SK-N-SH (cell line): ENCODE results near the gene SF3A1. TPM values are rescaled to one million over a fixed set of nuclear protein-coding genes. Genes with fewer than 3 reads are reported as not detected.

Experiments used
- CTCF ChIA-PET: fragments of 300-600, 350-600 bp; formaldehyde crosslinking; extraction: SDS; loops from one replicate; lab custom pipeline; 2021; lab: Yijun Ruan, JAX
- POLR2A ChIA-PET: fragments of 350-600 bp; sonication (Branson Sonifier 250); formaldehyde crosslinking; extraction: SDS; loops from one replicate; lab custom pipeline; 2020; ENCODE audit warnings: antibody characterized with exemption, inconsistent platforms; lab: Yijun Ruan, JAX
- DNase-seq: peaks from one replicate; pipeline ENCODE4 v3.0.0; 2012
- H2AFZ ChIP-seq: fragments of 200-600 bp; sonication (generic); 2 replicates; pipeline ENCODE4 v1.8.1; 2016; ENCODE audit warnings: antibody characterized with exemption, mild to moderate bottlenecking, low read depth
- H3F3A ChIP-seq: fragments of 200-600 bp; sonication (generic); replicated peaks from 2 replicates; pipeline ENCODE3; 2016; ENCODE audit warnings: antibody characterized with exemption, mild to moderate bottlenecking; ENCODE audit not compliant: insufficient read depth
- H3K27ac ChIP-seq, 2 experiments: fragments of 200-500 bp in 1 of 2; fragments of 200-600 bp in 1 of 2; sonication (Bioruptor generic) in 1 of 2; sonication (generic), shearing (Covaris generic) in 1 of 2; 2 replicates each; pipeline versions ENCODE4 v1.5.1 to v1.6.1; 2014 to 2016; ENCODE audit warnings: low read depth in 2 of 2, inconsistent platforms in 1 of 2, low read length in 1 of 2, mild to moderate bottlenecking in 1 of 2, mixed read lengths in 1 of 2
- H3K27me3 ChIP-seq: fragments of 200-600 bp; sonication (generic), shearing (Covaris generic); 2 replicates; pipeline ENCODE4 v1.6.1; 2016; ENCODE audit warnings: mixed run types; ENCODE audit not compliant: insufficient read depth
- H3K36me3 ChIP-seq, 2 experiments: fragments of 200-500 bp in 1 of 2; fragments of 200-600 bp in 1 of 2; sonication (Bioruptor generic) in 1 of 2; sonication (generic) in 1 of 2; replicated peaks in 1 of 2; 2 replicates each; pipeline versions ENCODE3 to v1.5.1; 2014 to 2016; ENCODE audit warnings: low read length in 1 of 2, mild to moderate bottlenecking in 1 of 2; ENCODE audit not compliant: insufficient read depth in 2 of 2, control insufficient read depth in 1 of 2
- H3K4me1 ChIP-seq, 2 experiments: fragments of 200-500 bp in 1 of 2; fragments of 200-600 bp in 1 of 2; sonication (Bioruptor generic) in 1 of 2; sonication (generic), shearing (Covaris generic) in 1 of 2; 2 replicates each; pipeline versions ENCODE4 v1.5.1 to v1.6.1; 2014 to 2016; ENCODE audit warnings: low read depth in 1 of 2, low read length in 1 of 2, mixed run types in 1 of 2; ENCODE audit not compliant: insufficient read depth in 2 of 2, control insufficient read depth in 1 of 2
- H3K4me2 ChIP-seq: fragments of 200-600 bp; sonication (generic), shearing (Covaris generic); 2 replicates; pipeline ENCODE4 v1.6.1; 2017; ENCODE audit warnings: mixed run types
- H3K4me3 ChIP-seq, 2 experiments: fragments of 200-500 bp in 1 of 2; fragments of 200-600 bp in 1 of 2; sonication (Bioruptor generic) in 1 of 2; sonication (generic), shearing (Covaris generic) in 1 of 2; 2 replicates each; pipeline versions ENCODE4 v1.5.1 to v1.8.1; 2014 to 2016; ENCODE audit warnings: low read depth in 2 of 2, inconsistent platforms in 1 of 2, low read length in 1 of 2, mild to moderate bottlenecking in 1 of 2, mixed read lengths in 1 of 2, moderate library complexity in 1 of 2
- H3K79me2 ChIP-seq: fragments of 200-600 bp; sonication (generic); 2 replicates; pipeline ENCODE4 v1.8.1; 2017; ENCODE audit warnings: mild to moderate bottlenecking; ENCODE audit not compliant: insufficient read depth
- H3K9ac ChIP-seq: fragments of 200-600 bp; sonication (generic); 2 replicates; pipeline ENCODE4 v1.6.1; 2017; ENCODE audit warnings: mixed run types
- H3K9me2 ChIP-seq: fragments of 200-600 bp; sonication (generic); 2 replicates; pipeline ENCODE4 v1.6.1; 2017; ENCODE audit warnings: mixed run types
- H3K9me3 ChIP-seq: fragments of 200-600 bp; sonication (generic); 2 replicates; pipeline ENCODE4 v1.6.1; 2017; ENCODE audit warnings: mixed run types, mild to moderate bottlenecking, moderate library complexity
- H4K20me1 ChIP-seq: fragments of 200-600 bp; sonication (generic); 2 replicates; pipeline ENCODE4 v1.6.1; 2017; ENCODE audit warnings: mild to moderate bottlenecking, mixed run types; ENCODE audit not compliant: insufficient read depth
- EP300 ChIP-seq, 2 experiments: IDR thresholded peaks; 2 replicates each; pipeline versions ENCODE4 v1.4.0 to v1.6.1; 2012; ENCODE audit warnings: borderline replicate concordance in 1 of 2, low read depth in 1 of 2, low read length in 1 of 2
- FOSL2 ChIP-seq: IDR thresholded peaks from 2 replicates; pipeline ENCODE4 v1.4.0; 2012; ENCODE audit warnings: low read depth, mild to moderate bottlenecking, moderate library complexity, borderline replicate concordance
- FOXJ3 ChIP-seq: sonication (generic); formaldehyde crosslinking; IDR thresholded peaks from 2 replicates; pipeline ENCODE4 v1.5.1; 2020; ENCODE audit warnings: mild to moderate bottlenecking, missing genetic modification reagents
- GATA2 ChIP-seq: sonication (generic); formaldehyde crosslinking; IDR thresholded peaks from 2 replicates; pipeline ENCODE4 v1.5.0; 2020; ENCODE audit warnings: mild to moderate bottlenecking, missing genetic modification reagents
- JUND ChIP-seq: IDR thresholded peaks from 2 replicates; pipeline ENCODE4 v1.4.0; 2012
- MEF2A ChIP-seq: IDR thresholded peaks from 2 replicates; pipeline ENCODE4 v1.4.0; 2012; ENCODE audit warnings: low read depth, borderline replicate concordance
- MXI1 ChIP-seq: IDR thresholded peaks from 2 replicates; pipeline ENCODE4 v1.6.1; 2012; ENCODE audit warnings: mild to moderate bottlenecking, low read depth, low read length, improper control_type of control experiment
- NRF1 ChIP-seq: IDR thresholded peaks from 2 replicates; pipeline ENCODE4 v1.6.1; 2012; ENCODE audit warnings: low read depth, mild to moderate bottlenecking, low read length
- RFX5 ChIP-seq: IDR thresholded peaks from 2 replicates; pipeline ENCODE4 v1.6.1; 2012; ENCODE audit warnings: mild to moderate bottlenecking, improper control_type of control experiment, low read length
- RXRA ChIP-seq: IDR thresholded peaks from 2 replicates; pipeline ENCODE4 v1.4.0; 2012; ENCODE audit warnings: low read depth, mild to moderate bottlenecking, borderline replicate concordance
- SMC3 ChIP-seq: IDR thresholded peaks from 2 replicates; pipeline ENCODE4 v1.6.1; 2012; ENCODE audit warnings: low read depth, low read length, improper control_type of control experiment
- TAF1 ChIP-seq: IDR thresholded peaks from 2 replicates; pipeline ENCODE4 v1.6.1; 2012; ENCODE audit warnings: low read depth, mild to moderate bottlenecking, low read length, moderate library complexity, borderline replicate concordance
- YY1 ChIP-seq: IDR thresholded peaks from 2 replicates; pipeline ENCODE4 v1.4.0; 2012; ENCODE audit warnings: low read depth, mild to moderate bottlenecking
- WGBS: methylation state at CpG from one replicate; pipeline ENCODE4 v1.1.6; 2017; ENCODE audit warnings: low lambda C conversion rate; 5-methylcytosine and 5-hydroxymethylcytosine counted together
- polyA plus RNA-seq, 3 experiments: library from polyadenylated mRNA; depleted of rRNA; stranded (reverse); fragments of >200 nt; gene quantifications; 2 replicates each; pipeline ENCODE4 v1.2.3, GENCODE V29; 2012
- TF ChIP-seq, protein P1 (sequence below): IDR thresholded peaks from 2 replicates; pipeline ENCODE4 v1.4.0; 2012; ENCODE audit warnings: low read depth, borderline replicate concordance
- TF ChIP-seq, protein P2 (sequence below): IDR thresholded peaks from 2 replicates; pipeline ENCODE4 v1.6.1; 2012; ENCODE audit warnings: mild to moderate bottlenecking, low read depth, low read length, moderate library complexity
- TF ChIP-seq, protein P3 (sequence below): fragments of 150-350 bp; IDR thresholded peaks from 2 replicates; pipeline ENCODE4 v1.6.1; 2017; ENCODE audit warnings: antibody characterized with exemption, low read length, low read depth, borderline replicate concordance
- TF ChIP-seq, protein P4 (sequence below): fragments of 200-600 bp; sonication (generic); IDR thresholded peaks from 2 replicates; pipeline ENCODE4 v1.6.1; 2017; ENCODE audit warnings: antibody characterized with exemption, mild to moderate bottlenecking, moderate library complexity

SF3A1 gene
- polyA plus RNA-seq, 1 of the 3 experiments (the other 2 are of a cell fraction): 75.2 TPM

DNA sequence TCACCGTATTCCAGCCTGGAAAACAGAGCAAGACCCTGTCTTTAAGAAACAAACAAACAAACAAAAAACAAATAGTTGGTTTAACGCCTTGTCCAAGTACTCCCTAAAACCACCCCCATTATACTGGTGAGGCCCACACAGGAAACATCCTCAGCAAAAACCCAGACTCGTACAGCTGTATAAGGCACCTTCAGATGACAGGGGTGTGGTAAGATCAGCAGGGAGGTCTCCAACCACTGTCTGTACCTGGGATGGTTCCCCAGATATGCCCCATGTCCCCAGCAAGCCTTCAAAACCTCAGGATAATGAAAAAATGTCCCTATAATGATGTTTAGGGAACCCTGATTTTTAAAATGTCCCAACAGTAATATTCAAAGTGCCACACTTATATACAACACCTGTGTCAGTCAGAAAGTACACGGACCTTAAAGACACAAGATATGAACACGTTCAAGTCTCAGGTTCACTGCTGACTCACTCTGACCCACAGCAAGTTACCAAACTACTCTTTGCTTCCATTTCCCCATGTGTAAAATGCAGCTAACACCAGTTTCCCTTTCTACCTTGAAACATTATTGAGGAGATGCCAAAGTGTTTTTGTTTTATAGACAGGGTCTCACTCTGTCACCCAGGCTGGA, 9.3 kb downstream of the SF3A1 start:
- Histone ChIP-seq H3K36me3 (peaks cover 68 to 82% of the 10 kb centered on the region in 2 experiments), H3K4me1 (no peaks in the 10 kb centered on the region), H3K27me3 (no peaks in the 10 kb centered on the region)
- CTCF ChIA-PET: interaction anchor here (1.3 to 1.4 kb wide), 2 partner anchors 43 to 60 kb away, joined by 3 to 4 read pairs; no protein-coding TSS in a partner anchor
- no peak for TF ChIP-seq FOXJ3
- no peak for TF ChIP-seq FOSL2
- TF ChIP-seq YY1: no peak
- TF ChIP-seq, protein P1, sequence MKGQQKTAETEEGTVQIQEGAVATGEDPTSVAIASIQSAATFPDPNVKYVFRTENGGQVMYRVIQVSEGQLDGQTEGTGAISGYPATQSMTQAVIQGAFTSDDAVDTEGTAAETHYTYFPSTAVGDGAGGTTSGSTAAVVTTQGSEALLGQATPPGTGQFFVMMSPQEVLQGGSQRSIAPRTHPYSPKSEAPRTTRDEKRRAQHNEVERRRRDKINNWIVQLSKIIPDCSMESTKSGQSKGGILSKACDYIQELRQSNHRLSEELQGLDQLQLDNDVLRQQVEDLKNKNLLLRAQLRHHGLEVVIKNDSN: no peak
- no peak for TF ChIP-seq JUND
- TF ChIP-seq, protein P2, sequence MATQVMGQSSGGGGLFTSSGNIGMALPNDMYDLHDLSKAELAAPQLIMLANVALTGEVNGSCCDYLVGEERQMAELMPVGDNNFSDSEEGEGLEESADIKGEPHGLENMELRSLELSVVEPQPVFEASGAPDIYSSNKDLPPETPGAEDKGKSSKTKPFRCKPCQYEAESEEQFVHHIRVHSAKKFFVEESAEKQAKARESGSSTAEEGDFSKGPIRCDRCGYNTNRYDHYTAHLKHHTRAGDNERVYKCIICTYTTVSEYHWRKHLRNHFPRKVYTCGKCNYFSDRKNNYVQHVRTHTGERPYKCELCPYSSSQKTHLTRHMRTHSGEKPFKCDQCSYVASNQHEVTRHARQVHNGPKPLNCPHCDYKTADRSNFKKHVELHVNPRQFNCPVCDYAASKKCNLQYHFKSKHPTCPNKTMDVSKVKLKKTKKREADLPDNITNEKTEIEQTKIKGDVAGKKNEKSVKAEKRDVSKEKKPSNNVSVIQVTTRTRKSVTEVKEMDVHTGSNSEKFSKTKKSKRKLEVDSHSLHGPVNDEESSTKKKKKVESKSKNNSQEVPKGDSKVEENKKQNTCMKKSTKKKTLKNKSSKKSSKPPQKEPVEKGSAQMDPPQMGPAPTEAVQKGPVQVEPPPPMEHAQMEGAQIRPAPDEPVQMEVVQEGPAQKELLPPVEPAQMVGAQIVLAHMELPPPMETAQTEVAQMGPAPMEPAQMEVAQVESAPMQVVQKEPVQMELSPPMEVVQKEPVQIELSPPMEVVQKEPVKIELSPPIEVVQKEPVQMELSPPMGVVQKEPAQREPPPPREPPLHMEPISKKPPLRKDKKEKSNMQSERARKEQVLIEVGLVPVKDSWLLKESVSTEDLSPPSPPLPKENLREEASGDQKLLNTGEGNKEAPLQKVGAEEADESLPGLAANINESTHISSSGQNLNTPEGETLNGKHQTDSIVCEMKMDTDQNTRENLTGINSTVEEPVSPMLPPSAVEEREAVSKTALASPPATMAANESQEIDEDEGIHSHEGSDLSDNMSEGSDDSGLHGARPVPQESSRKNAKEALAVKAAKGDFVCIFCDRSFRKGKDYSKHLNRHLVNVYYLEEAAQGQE: no peak
- TF ChIP-seq MXI1: no peak
- TF ChIP-seq NRF1: no peak
- no peak for TF ChIP-seq EP300 (IDR thresholded peaks at IDR 0.05; ENCODE audit: borderline replicate concordance in 1 of 2, low read depth in 1 of 2, low read length in 1 of 2)
- TF ChIP-seq GATA2 (CRISPR knock-in tag): no peak
- no peak for TF ChIP-seq SMC3
- TF ChIP-seq, protein P3, sequence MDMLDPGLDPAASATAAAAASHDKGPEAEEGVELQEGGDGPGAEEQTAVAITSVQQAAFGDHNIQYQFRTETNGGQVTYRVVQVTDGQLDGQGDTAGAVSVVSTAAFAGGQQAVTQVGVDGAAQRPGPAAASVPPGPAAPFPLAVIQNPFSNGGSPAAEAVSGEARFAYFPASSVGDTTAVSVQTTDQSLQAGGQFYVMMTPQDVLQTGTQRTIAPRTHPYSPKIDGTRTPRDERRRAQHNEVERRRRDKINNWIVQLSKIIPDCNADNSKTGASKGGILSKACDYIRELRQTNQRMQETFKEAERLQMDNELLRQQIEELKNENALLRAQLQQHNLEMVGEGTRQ: no peak
- TF ChIP-seq RFX5: no peak
- TF ChIP-seq, protein P4, sequence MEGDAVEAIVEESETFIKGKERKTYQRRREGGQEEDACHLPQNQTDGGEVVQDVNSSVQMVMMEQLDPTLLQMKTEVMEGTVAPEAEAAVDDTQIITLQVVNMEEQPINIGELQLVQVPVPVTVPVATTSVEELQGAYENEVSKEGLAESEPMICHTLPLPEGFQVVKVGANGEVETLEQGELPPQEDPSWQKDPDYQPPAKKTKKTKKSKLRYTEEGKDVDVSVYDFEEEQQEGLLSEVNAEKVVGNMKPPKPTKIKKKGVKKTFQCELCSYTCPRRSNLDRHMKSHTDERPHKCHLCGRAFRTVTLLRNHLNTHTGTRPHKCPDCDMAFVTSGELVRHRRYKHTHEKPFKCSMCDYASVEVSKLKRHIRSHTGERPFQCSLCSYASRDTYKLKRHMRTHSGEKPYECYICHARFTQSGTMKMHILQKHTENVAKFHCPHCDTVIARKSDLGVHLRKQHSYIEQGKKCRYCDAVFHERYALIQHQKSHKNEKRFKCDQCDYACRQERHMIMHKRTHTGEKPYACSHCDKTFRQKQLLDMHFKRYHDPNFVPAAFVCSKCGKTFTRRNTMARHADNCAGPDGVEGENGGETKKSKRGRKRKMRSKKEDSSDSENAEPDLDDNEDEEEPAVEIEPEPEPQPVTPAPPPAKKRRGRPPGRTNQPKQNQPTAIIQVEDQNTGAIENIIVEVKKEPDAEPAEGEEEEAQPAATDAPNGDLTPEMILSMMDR: no peak
- no peak for TF ChIP-seq RXRA
- TF ChIP-seq TAF1: no peak
- no peak for TF ChIP-seq MEF2A
- TF ChIP-seq, all 33 proteins: peak for 0
- Histone ChIP-seq H4K20me1 (peaks cover 39% of the 10 kb centered on the region), H3K27ac (no peak overlapping the region), H3K9me3 (no peaks in the 10 kb centered on the region), H3K9ac (no peak overlapping the region), H3K79me2 (peaks cover 52% of the 10 kb centered on the region), H3K9me2 (no peaks in the 10 kb centered on the region), H3K4me2 (no peak overlapping the region), H3F3A (peaks cover 4% of the 10 kb centered on the region), H2AFZ (no peak overlapping the region), H3K4me3 (no peak overlapping the region)
- no peak for DNase-seq
- POLR2A ChIA-PET: interaction anchor here (1.6 kb wide), 1 partner anchor 9 kb away, joined by 7 read pairs; the partner anchor contains the start of genes CCDC157 and SF3A1
- 92% methylated on average over 5 of the region's 5 CpGs for WGBS
